Retinal pigment epithelial cell (primary cell): Measurements from ENCODE around the gene NR3C1.

Source experiments
- DNase-seq: peaks from one replicate; pipeline ENCODE4 v3.0.0-alpha.2; 2010; ENCODE audit warnings: low read depth
- H3K4me3 ChIP-seq: 2 replicates; pipeline ENCODE4 v1.5.1; 2011; ENCODE audit warnings: mild to moderate bottlenecking, low read length, control low read depth, moderate library complexity
- CTCF ChIP-seq: conservative IDR thresholded peaks from 2 replicates; pipeline ENCODE4 v1.5.1; 2011; ENCODE audit warnings: low read depth, low read length, control low read depth, inconsistent platforms

NR3C1 gene

DNA sequence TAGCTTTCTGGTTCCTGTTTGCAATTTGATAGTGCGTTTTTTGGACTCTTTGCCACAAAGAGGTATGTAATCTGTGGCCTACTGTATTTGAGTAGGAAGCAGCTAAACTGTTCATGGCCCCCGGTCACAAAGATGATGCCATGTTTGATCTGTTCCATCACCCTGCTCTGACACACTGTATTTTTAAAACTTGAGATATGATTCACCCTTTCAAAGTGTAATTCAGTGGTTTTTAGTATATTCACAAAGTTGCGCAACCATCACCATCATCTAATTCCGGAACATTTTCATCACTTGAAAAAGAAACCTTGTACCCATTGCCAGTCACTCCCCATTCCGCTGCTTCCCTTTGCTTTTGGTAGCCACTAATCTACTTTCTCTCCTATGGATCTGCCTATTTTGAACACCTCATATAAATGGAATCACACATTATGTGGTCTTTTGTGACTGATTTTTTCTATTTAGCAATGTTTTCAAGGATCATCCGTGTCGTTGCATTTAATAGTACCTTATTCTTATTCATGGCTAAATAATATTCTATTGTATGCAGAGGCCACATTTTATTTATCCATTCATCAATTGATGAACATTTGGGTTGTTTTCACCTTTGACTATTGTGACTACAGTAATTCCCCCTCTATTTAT lies 141.6 kb downstream of the NR3C1 start:
- DNase-seq = no peak
- no peak for TF ChIP-seq CTCF

GRCh38 chr5:143259254-143259605 lies 144.3 kb downstream of the NR3C1 start:
- TF ChIP-seq CTCF = no peak
- H3K4me3 ChIP-seq = no peak overlapping the region
- DNase-seq = no peak

More for the DNA sequence above, 141.6 kb downstream of the NR3C1 start:
- H3K4me3 ChIP-seq = no peak overlapping the region

GRCh38 chr5:143258559-143259253 lies 144.8 kb downstream of the NR3C1 start:
- DNase-seq = no peak
- no peak overlapping the region for H3K4me3 ChIP-seq
- TF ChIP-seq CTCF = no peak

GRCh38 chr5:143254819-143255218 lies 148.7 kb downstream of the NR3C1 start:
- no peak for DNase-seq
- no peak overlapping the region for H3K4me3 ChIP-seq
- TF ChIP-seq CTCF = no peak

GRCh38 chr5:143251946-143252345 lies 151.5 kb downstream of the NR3C1 start:
- H3K4me3 ChIP-seq = no peak overlapping the region
- TF ChIP-seq CTCF = no peak
- no peak for DNase-seq

- no peak for DNase-seq
- TF ChIP-seq CTCF = no peak
- no peak overlapping the region for H3K4me3 ChIP-seq
These were observed 152.3 kb downstream of the NR3C1 start for GRCh38 chr5:143251190-143251589.

- DNase-seq = no peak
- no peak for TF ChIP-seq CTCF
- no peak overlapping the region for H3K4me3 ChIP-seq
These were observed 153.6 kb downstream of the NR3C1 start for GRCh38 chr5:143249851-143250250.
